ENCODE measurements around the gene PCDHGA8.

DNA sequence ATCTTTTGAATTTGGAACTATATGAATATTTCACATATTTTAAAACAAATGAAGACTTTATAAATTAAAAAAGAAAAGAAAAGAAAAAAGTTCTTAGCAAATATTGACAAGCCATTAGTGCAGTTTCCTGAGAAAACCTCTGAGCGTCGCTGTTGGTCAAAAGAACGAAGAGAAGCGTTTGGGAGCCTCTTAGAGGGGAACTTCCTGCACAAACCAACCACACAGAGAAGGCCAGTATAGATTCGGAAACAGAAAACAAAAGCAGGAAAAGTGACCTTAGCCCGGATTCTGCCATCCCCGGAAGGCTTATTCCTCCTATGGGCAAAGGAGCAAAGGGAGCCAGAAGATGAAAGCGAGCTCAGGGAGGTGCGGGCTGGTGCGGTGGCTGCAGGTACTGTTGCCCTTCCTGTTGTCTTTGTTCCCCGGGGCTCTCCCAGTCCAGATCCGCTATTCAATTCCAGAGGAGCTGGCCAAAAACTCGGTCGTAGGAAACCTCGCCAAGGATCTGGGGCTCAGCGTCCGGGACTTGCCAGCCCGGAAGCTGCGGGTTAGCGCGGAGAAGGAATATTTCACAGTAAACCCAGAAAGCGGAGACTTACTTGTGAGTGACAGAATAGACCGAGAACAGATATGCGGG is 32.5 kb upstream of the PCDHGA8 start, which contains the start of gene PCDHGB2:
- TF ChIP-seq, protein P1, sequence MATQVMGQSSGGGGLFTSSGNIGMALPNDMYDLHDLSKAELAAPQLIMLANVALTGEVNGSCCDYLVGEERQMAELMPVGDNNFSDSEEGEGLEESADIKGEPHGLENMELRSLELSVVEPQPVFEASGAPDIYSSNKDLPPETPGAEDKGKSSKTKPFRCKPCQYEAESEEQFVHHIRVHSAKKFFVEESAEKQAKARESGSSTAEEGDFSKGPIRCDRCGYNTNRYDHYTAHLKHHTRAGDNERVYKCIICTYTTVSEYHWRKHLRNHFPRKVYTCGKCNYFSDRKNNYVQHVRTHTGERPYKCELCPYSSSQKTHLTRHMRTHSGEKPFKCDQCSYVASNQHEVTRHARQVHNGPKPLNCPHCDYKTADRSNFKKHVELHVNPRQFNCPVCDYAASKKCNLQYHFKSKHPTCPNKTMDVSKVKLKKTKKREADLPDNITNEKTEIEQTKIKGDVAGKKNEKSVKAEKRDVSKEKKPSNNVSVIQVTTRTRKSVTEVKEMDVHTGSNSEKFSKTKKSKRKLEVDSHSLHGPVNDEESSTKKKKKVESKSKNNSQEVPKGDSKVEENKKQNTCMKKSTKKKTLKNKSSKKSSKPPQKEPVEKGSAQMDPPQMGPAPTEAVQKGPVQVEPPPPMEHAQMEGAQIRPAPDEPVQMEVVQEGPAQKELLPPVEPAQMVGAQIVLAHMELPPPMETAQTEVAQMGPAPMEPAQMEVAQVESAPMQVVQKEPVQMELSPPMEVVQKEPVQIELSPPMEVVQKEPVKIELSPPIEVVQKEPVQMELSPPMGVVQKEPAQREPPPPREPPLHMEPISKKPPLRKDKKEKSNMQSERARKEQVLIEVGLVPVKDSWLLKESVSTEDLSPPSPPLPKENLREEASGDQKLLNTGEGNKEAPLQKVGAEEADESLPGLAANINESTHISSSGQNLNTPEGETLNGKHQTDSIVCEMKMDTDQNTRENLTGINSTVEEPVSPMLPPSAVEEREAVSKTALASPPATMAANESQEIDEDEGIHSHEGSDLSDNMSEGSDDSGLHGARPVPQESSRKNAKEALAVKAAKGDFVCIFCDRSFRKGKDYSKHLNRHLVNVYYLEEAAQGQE (tag by site-specific recombination; IDR thresholded peaks at IDR 0.05), result no peak
- TF ChIP-seq ZNF501 (tag by site-specific recombination; IDR thresholded peaks at IDR 0.05) (no peak), ZNF624 (tag by site-specific recombination; IDR thresholded peaks at IDR 0.05) (no peak), SP7 (tag by site-specific recombination; IDR thresholded peaks at IDR 0.05) (no peak), ZNF768 (tag by site-specific recombination; IDR thresholded peaks at IDR 0.05) (no peak), ZNF664 (tag by site-specific recombination; IDR thresholded peaks at IDR 0.05) (no peak), ZBTB8A (tag by site-specific recombination; IDR thresholded peaks at IDR 0.05) (no peak), ZNF621 (tag by site-specific recombination; IDR thresholded peaks at IDR 0.05) (no peak)
- TF ChIP-seq, protein P2, sequence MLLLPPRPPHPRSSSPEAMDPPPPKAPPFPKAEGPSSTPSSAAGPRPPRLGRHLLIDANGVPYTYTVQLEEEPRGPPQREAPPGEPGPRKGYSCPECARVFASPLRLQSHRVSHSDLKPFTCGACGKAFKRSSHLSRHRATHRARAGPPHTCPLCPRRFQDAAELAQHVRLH (tag by site-specific recombination; IDR thresholded peaks at IDR 0.05), result no peak
- TF ChIP-seq, protein P3, sequence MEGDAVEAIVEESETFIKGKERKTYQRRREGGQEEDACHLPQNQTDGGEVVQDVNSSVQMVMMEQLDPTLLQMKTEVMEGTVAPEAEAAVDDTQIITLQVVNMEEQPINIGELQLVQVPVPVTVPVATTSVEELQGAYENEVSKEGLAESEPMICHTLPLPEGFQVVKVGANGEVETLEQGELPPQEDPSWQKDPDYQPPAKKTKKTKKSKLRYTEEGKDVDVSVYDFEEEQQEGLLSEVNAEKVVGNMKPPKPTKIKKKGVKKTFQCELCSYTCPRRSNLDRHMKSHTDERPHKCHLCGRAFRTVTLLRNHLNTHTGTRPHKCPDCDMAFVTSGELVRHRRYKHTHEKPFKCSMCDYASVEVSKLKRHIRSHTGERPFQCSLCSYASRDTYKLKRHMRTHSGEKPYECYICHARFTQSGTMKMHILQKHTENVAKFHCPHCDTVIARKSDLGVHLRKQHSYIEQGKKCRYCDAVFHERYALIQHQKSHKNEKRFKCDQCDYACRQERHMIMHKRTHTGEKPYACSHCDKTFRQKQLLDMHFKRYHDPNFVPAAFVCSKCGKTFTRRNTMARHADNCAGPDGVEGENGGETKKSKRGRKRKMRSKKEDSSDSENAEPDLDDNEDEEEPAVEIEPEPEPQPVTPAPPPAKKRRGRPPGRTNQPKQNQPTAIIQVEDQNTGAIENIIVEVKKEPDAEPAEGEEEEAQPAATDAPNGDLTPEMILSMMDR (tag by site-specific recombination; IDR thresholded peaks at IDR 0.05), result no peak
